DOHH2 (cell line): ENCODE measurements around the gene C19orf25.
"Not testable (repeated sequence)": the region's sequence is repeated elsewhere in the genome, so short reads cannot be mapped to it uniquely, and the experiment has no call there.

Experiments
- H3F3A ChIP-seq: fragments of 200-600 bp; sonication (generic), shearing (Covaris generic); 2 replicates; pipeline ENCODE4 v1.6.0; 2016; ENCODE audit warnings: antibody characterized with exemption, mild to moderate bottlenecking; ENCODE audit not compliant: control insufficient read depth, insufficient read depth
- H3K27ac ChIP-seq: fragments of 200-600 bp; sonication (generic); 2 replicates; pipeline ENCODE4 v1.5.1; 2014; ENCODE audit warnings: low read depth, mild to moderate bottlenecking, low read length, moderate library complexity
- H3K27me3 ChIP-seq: fragments of 200-600 bp; sonication (generic); 2 replicates; pipeline ENCODE4 v1.6.1; 2014; ENCODE audit warnings: mild to moderate bottlenecking, low read length, mixed read lengths; ENCODE audit not compliant: control insufficient read depth
- H3K36me3 ChIP-seq: fragments of 200-600 bp; sonication (generic); 2 replicates; pipeline ENCODE4 v1.6.1; 2014; ENCODE audit warnings: mild to moderate bottlenecking, low read length, moderate library complexity, mixed read lengths; ENCODE audit not compliant: control insufficient read depth
- H3K4me1 ChIP-seq: fragments of 200-600 bp; sonication (generic); 2 replicates; pipeline ENCODE4 v1.6.1; 2014; ENCODE audit warnings: mild to moderate bottlenecking, low read length, mixed read lengths; ENCODE audit not compliant: control insufficient read depth
- H3K4me2 ChIP-seq: fragments of 200-600 bp; sonication (generic); 2 replicates; pipeline ENCODE4 v1.6.0; 2014; ENCODE audit warnings: mild to moderate bottlenecking, low read length, moderate library complexity
- H3K4me3 ChIP-seq: fragments of 200-600 bp; sonication (generic); 2 replicates; pipeline ENCODE4 v1.5.1; 2014; ENCODE audit warnings: mild to moderate bottlenecking, low read length, mixed read lengths
- H3K79me2 ChIP-seq: fragments of 200-600 bp; sonication (generic); 2 replicates; pipeline ENCODE4 v1.6.1; 2014; ENCODE audit warnings: mild to moderate bottlenecking, low read length, mixed read lengths; ENCODE audit not compliant: control insufficient read depth
- H3K9me2 ChIP-seq: fragments of 200-600 bp; sonication (generic); replicated peaks from 2 replicates; pipeline ENCODE4 v1.6.1; 2014; ENCODE audit warnings: mild to moderate bottlenecking, low read length, mixed read lengths; ENCODE audit not compliant: control insufficient read depth
- H3K9me3 ChIP-seq: fragments of 200-600 bp; sonication (generic); 2 replicates; pipeline ENCODE4 v1.6.1; 2014; ENCODE audit warnings: antibody characterized with exemption, low read length, mixed read lengths; ENCODE audit not compliant: control insufficient read depth, insufficient read depth
- H4K20me1 ChIP-seq: fragments of 200-600 bp; sonication (generic); 2 replicates; pipeline ENCODE4 v1.6.0; 2014; ENCODE audit warnings: low read depth, mild to moderate bottlenecking, antibody characterized with exemption, low read length, moderate library complexity; ENCODE audit not compliant: control insufficient read depth, insufficient read depth
- EZH2phosphoT487 ChIP-seq: fragments of 200-600 bp; sonication (generic); IDR thresholded peaks from 2 replicates; pipeline ENCODE4 v1.6.1; 2017; ENCODE audit warnings: borderline replicate concordance, mild to moderate bottlenecking, antibody characterized with exemption, low read length, moderate library complexity, mixed read lengths
- TF ChIP-seq, protein P1 (sequence below): fragments of 200-600 bp; sonication (generic); IDR thresholded peaks from one replicate; pipeline ENCODE4 v1.5.1; 2014; ENCODE audit warnings: antibody characterized with exemption, mild to moderate bottlenecking, low read depth, low read length; ENCODE audit not compliant: poor library complexity, severe bottlenecking

C19orf25 gene

DNA sequence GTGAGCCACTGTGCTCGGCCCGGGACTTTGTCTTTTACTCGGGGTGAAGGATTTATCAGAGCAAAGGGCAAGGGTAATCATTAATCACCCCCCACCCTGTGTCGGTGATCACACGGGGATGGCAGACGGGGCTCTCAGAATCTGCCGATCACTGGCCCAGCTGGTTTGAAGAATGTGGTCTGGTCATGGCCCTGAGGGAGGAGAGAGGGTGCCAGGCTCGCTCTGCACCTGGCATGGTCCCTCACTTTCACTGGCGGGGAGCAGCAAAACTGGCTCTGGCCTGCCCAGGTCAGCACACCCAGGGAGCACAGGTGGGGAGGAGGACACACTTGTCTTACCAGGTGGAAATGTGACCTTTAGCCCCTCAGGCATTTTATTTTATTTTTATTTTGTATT, 22.2 kb upstream of the C19orf25 start:
- no peaks in the 10 kb centered on the region for H3K9me2 ChIP-seq
- 0 out of 2 replicates have a peak, but pooled peaks cover 2% of the 10 kb centered on the region for H3F3A ChIP-seq
- H3K4me2 ChIP-seq, result no peak overlapping the region
- no peak overlapping the region for H3K4me3 ChIP-seq
- no peaks in the 10 kb centered on the region for H4K20me1 ChIP-seq
- peaks cover 5% of the 10 kb centered on the region for H3K4me1 ChIP-seq
- H3K79me2 ChIP-seq, result no peaks in the 10 kb centered on the region
- H3K27ac ChIP-seq, result no peak overlapping the region
- TF ChIP-seq, protein P1, sequence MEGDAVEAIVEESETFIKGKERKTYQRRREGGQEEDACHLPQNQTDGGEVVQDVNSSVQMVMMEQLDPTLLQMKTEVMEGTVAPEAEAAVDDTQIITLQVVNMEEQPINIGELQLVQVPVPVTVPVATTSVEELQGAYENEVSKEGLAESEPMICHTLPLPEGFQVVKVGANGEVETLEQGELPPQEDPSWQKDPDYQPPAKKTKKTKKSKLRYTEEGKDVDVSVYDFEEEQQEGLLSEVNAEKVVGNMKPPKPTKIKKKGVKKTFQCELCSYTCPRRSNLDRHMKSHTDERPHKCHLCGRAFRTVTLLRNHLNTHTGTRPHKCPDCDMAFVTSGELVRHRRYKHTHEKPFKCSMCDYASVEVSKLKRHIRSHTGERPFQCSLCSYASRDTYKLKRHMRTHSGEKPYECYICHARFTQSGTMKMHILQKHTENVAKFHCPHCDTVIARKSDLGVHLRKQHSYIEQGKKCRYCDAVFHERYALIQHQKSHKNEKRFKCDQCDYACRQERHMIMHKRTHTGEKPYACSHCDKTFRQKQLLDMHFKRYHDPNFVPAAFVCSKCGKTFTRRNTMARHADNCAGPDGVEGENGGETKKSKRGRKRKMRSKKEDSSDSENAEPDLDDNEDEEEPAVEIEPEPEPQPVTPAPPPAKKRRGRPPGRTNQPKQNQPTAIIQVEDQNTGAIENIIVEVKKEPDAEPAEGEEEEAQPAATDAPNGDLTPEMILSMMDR, result no peak
- no peak for TF ChIP-seq EZH2phosphoT487
- no peaks in the 10 kb centered on the region for H3K36me3 ChIP-seq
- H3K9me3 ChIP-seq, result no peaks in the 10 kb centered on the region
- peaks cover 5% of the 10 kb centered on the region; the same call in 1 of the 2 replicates for H3K27me3 ChIP-seq

DNA sequence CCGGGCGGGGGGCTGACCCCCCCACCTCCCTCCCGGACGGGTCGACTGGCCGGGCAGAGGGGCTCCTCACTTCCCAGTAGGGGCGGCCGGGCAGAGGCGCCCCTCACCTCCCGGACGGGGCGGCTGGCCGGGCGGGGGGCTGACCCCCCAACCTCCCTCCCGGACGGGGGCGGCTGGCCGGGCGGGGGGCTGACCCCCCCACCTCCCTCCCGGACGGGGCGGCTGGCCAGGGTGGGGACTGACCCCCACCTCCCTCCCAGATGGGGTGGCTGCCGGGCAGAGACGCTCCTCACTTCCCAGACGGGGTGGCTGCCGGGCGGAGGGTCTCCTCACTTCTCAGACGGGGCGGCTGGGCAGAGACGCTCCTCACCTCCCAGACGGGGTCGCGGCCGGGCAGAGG, 20.2 kb upstream of the C19orf25 start:
- not testable (repeated sequence) for H3K36me3 ChIP-seq, H3K4me1 ChIP-seq, H3K4me2 ChIP-seq, H4K20me1 ChIP-seq, H3F3A ChIP-seq, H3K4me3 ChIP-seq, H3K9me2 ChIP-seq, H3K27ac ChIP-seq, H3K27me3 ChIP-seq, H3K9me3 ChIP-seq, H3K79me2 ChIP-seq

DNA sequence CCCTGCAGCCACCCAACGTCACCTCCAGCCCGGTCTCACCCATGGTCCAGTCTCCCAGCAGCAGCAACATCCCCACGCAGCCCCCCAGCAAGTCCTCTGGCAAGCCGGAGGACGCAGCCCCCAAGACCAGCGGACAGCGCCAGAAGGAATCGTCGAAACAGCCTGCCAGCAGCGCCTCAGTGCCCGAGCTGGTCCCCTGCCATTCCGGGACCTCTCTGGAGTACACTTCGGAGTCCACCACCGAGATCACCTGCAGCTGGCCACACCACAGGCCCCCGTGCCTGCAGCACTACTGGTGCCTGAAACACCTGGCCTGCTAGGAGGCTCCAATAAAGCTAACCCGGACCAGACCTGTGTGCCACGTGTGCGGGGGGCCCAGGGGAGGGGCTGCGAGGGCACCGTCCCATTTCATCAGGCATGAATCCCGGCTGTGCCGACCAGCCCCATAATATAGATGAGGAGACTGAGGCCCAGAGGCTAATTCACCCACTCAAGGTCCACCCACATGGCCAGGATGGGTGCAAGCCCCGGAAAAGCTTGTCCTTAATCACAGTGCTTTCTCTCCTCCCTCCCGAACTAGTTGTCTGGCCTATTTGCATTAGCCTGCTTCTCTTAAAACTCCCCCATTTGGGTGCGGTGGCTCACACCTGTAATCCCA, 18.7 kb upstream of the C19orf25 start:
- Histone ChIP-seq H3K4me1 (no peaks in the 10 kb centered on the region), H3K9me2 (no peaks in the 10 kb centered on the region), H3K4me2 (no peak overlapping the region), H3K9me3 (no peaks in the 10 kb centered on the region), H3K79me2 (no peaks in the 10 kb centered on the region), H4K20me1 (no peaks in the 10 kb centered on the region), H3F3A (0 out of 2 replicates have a peak, but pooled peaks cover 1% of the 10 kb centered on the region), H3K4me3 (no peak overlapping the region), H3K27me3 (no peaks in the 10 kb centered on the region), H3K27ac (no peak overlapping the region), H3K36me3 (no peaks in the 10 kb centered on the region)
- TF ChIP-seq EZH2phosphoT487, result no peak
- TF ChIP-seq, protein P1, result no peak

DNA sequence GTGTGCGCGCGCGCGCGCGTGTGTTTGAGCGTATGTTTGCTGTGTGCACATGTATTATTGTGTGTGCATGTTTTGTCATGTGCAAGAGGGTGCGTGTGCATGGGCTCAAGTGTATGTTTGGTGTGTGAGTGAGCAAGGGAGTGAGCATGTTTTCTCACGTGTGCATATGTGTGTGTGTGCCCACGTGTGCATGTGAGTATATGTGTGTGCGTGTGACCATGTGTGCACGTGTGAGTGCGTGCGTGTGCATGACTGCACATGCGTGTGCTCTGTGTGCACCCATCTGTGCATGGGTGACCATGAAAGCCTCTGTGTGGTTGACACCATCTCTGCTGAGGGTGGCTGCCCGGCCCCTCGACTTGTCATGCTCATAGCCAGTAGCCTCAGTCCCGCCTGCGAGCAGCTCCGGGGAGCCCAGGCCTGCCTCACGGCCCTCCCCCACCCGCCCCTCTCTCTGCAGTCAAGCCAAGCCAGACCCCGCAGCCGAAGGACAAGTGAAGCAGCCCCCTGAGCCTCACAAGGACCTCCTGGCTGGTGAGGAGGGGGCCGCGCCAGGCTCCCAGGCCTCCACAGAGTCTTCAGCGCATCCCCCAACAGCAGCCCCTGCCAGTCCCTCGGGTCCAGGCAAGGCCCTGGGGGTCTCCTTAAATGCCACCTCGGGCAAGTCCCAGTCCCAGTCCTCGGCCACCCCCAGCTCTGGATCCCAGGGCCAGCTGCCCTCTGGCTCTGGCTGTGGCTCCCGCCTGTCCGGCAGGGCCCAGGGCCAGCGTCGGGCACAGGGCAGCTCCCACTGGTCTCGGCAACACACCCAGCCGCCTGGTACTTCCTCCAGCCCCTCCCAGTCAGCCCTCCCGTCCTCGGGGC, 17.9 kb upstream of the C19orf25 start:
- Histone ChIP-seq H4K20me1 (no peaks in the 10 kb centered on the region), H3K79me2 (no peaks in the 10 kb centered on the region), H3K4me1 (no peaks in the 10 kb centered on the region), H3F3A (no peaks in the 10 kb centered on the region), H3K4me3 (no peak overlapping the region), H3K9me3 (no peaks in the 10 kb centered on the region), H3K9me2 (no peaks in the 10 kb centered on the region), H3K27me3 (no peaks in the 10 kb centered on the region), H3K36me3 (no peaks in the 10 kb centered on the region), H3K4me2 (no peak overlapping the region), H3K27ac (no peak overlapping the region)
- no peak for TF ChIP-seq EZH2phosphoT487
- TF ChIP-seq, protein P1, result no peak
